Fibroblast of lung (primary cell): ENCODE measurements around the gene TAPT1. TPM values are rescaled to one million over a fixed set of nuclear protein-coding genes. Genes with fewer than 3 reads are reported as not detected.
A peak's percentile ranks its signal among the peaks of the same experiment; 100 is the strongest.

Source experiments
- DNase-seq, 2 donors: peaks; one replicate each; pipeline versions ENCODE4 v3.0.0 to v3.0.0-alpha.2; 2010; ENCODE audit warnings: low read depth in 2 of 2
- H2AFZ ChIP-seq: 2 replicates; pipeline ENCODE4 v1.5.1; 2012; ENCODE audit warnings: low read length, control low read depth, inconsistent platforms
- H3K27ac ChIP-seq: 2 replicates; pipeline ENCODE4 v1.5.1; 2011; ENCODE audit warnings: low read length, control low read depth; ENCODE audit not compliant: insufficient read depth
- H3K27me3 ChIP-seq: 2 replicates; pipeline ENCODE4 v1.5.1; 2011; ENCODE audit warnings: mild to moderate bottlenecking, low read length; ENCODE audit not compliant: control insufficient read depth, insufficient read depth
- H3K36me3 ChIP-seq: 2 replicates; pipeline ENCODE4 v1.5.1; 2011; ENCODE audit warnings: low read length; ENCODE audit not compliant: control insufficient read depth, insufficient read depth
- H3K4me1 ChIP-seq: 2 replicates; pipeline ENCODE4 v1.5.1; 2011; ENCODE audit warnings: low read length; ENCODE audit not compliant: control insufficient read depth, insufficient read depth; ENCODE audit errors: extremely low read depth
- H3K4me2 ChIP-seq: 2 replicates; pipeline ENCODE4 v1.5.1; 2011; ENCODE audit warnings: low read length, control low read depth; ENCODE audit not compliant: insufficient read depth; ENCODE audit errors: extremely low read depth
- H3K4me3 ChIP-seq, 4 experiments: fragments of 200-600 bp in 1 of 4; sonication (generic) in 1 of 4; replicated peaks in 1 of 4; 2 replicates each; pipeline ENCODE4 v1.5.1; 2011 to 2016; ENCODE audit warnings: low read length in 4 of 4, low read depth in 3 of 4, mild to moderate bottlenecking in 3 of 4, control low read depth in 2 of 4, inconsistent platforms in 1 of 4, mixed read lengths in 1 of 4; ENCODE audit not compliant: insufficient read depth in 1 of 4; ENCODE audit errors: control extremely low read depth in 1 of 4
- H3K79me2 ChIP-seq: 2 replicates; pipeline ENCODE4 v1.5.1; 2012; ENCODE audit warnings: mild to moderate bottlenecking, low read length, inconsistent platforms; ENCODE audit not compliant: control insufficient read depth, insufficient read depth
- H3K9ac ChIP-seq: 2 replicates; pipeline ENCODE4 v1.5.1; 2011; ENCODE audit warnings: mild to moderate bottlenecking, low read length, control low read depth; ENCODE audit not compliant: insufficient read depth
- H3K9me3 ChIP-seq: 2 replicates; pipeline ENCODE4 v1.5.1; 2012; ENCODE audit warnings: low read depth, low read length; ENCODE audit not compliant: control insufficient read depth, insufficient read depth
- H4K20me1 ChIP-seq: 2 replicates; pipeline ENCODE4 v1.5.1; 2011; ENCODE audit warnings: low read length; ENCODE audit not compliant: control insufficient read depth, insufficient read depth; ENCODE audit errors: extremely low read depth
- EZH2 ChIP-seq: IDR thresholded peaks from 2 replicates; pipeline ENCODE4 v1.5.1; 2012; ENCODE audit warnings: low read length, control low read depth, mild to moderate bottlenecking; ENCODE audit errors: missing control alignments
- polyA plus RNA-seq, 2 donors: library from polyadenylated mRNA; depleted of rRNA in 1 of 2; stranded (reverse) in 1 of 2; unstranded in 1 of 2; fragments of >200 nt; gene quantifications; 2 replicates each; pipeline ENCODE4 v1.2.1, GENCODE V29; 2011 to 2012; ENCODE audit warnings: missing spikeins in 1 of 2
- total RNA-seq: library from RNA; depleted of rRNA; stranded (reverse); fragments of >200 nt; gene quantifications from 2 replicates; pipeline ENCODE4 v1.2.1, GENCODE V29; 2014
- TF ChIP-seq, protein P1 (sequence below), 2 donors: IDR thresholded peaks in 1 of 2; conservative IDR thresholded peaks in 1 of 2; 1 replicate in 1 of 2; 2 replicates in 1 of 2; pipeline ENCODE4 v1.5.1; 2011 to 2012; ENCODE audit warnings: low read length in 2 of 2, control low read depth in 1 of 2, inconsistent platforms in 1 of 2, low read depth in 1 of 2, mild to moderate bottlenecking in 1 of 2

TAPT1 gene
- total and polyA plus RNA-seq, 2 donors (not counting 1 experiment from before 2014, with no cell fraction given) = 18.7 to 20.6 TPM

DNA sequence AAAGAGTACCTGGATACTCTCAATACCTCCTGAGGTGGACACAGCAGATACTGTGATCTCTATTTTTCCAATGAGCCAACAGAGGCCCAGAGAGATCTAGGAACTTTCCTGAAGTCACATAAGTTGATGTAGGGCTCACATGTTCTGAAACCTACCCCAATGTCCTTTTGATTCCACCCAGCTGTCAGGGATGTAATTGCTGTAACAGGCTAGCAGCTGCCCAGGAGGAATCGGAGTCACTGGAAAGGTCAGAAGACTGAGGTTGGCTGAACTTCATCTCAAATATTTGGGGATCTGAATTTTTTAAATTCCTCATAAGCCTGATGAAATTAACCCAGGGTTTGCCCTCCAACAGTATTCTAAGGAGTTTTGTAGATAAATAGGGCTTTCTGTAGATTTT, 90.0 kb downstream of the TAPT1 start:
- H4K20me1 ChIP-seq = no peaks in the 10 kb centered on the region
- peaks cover 3% of the 10 kb centered on the region for H3K4me1 ChIP-seq
- H3K27me3 ChIP-seq = peaks cover 2% of the 10 kb centered on the region
- no peak overlapping the region for H3K4me2 ChIP-seq
- H3K9ac ChIP-seq = no peak overlapping the region
- no peak for TF ChIP-seq EZH2
- TF ChIP-seq, protein P1, sequence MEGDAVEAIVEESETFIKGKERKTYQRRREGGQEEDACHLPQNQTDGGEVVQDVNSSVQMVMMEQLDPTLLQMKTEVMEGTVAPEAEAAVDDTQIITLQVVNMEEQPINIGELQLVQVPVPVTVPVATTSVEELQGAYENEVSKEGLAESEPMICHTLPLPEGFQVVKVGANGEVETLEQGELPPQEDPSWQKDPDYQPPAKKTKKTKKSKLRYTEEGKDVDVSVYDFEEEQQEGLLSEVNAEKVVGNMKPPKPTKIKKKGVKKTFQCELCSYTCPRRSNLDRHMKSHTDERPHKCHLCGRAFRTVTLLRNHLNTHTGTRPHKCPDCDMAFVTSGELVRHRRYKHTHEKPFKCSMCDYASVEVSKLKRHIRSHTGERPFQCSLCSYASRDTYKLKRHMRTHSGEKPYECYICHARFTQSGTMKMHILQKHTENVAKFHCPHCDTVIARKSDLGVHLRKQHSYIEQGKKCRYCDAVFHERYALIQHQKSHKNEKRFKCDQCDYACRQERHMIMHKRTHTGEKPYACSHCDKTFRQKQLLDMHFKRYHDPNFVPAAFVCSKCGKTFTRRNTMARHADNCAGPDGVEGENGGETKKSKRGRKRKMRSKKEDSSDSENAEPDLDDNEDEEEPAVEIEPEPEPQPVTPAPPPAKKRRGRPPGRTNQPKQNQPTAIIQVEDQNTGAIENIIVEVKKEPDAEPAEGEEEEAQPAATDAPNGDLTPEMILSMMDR (conservative IDR thresholded peaks at IDR 0.05 in 1 of 2, IDR thresholded peaks at IDR 0.05 in 1 of 2; ENCODE audit: low read depth in 1 of 2, low read length in 2 of 2) = no peak
- no peak overlapping the region for H3K27ac ChIP-seq
- peak in 1 of 2 donors; percentile 19 for DNase-seq
- H2AFZ ChIP-seq = no peak overlapping the region
- H3K36me3 ChIP-seq = no peaks in the 10 kb centered on the region
- no peaks in the 10 kb centered on the region for H3K79me2 ChIP-seq
- no peak overlapping the region for H3K4me3 ChIP-seq
- no peaks in the 10 kb centered on the region for H3K9me3 ChIP-seq

DNA sequence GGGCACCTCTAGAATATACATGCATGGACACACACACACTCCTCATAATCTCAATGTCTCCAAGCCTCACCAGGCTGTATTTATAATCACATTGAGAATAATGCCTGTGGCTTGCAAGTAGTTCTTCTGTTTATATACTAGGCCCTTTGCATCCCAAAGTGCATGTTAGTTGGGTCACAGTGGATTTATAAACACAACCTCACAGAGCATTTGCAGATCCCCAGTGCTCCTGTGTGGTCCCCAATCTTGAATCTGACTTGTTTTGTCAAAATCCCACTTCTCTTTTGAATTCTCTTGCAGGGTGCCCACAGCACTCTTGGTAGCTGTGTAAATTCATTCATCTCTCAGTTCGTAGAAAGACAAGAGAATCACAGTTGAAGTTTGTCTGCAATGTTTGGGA, 92.9 kb downstream of the TAPT1 start:
- no peak overlapping the region for H2AFZ ChIP-seq
- no peak overlapping the region for H3K4me2 ChIP-seq
- no peak for DNase-seq
- no peak overlapping the region for H3K27ac ChIP-seq
- no peaks in the 10 kb centered on the region for H3K9me3 ChIP-seq
- H4K20me1 ChIP-seq = no peaks in the 10 kb centered on the region
- peaks cover 2% of the 10 kb centered on the region for H3K27me3 ChIP-seq
- no peaks in the 10 kb centered on the region for H3K4me1 ChIP-seq
- H3K9ac ChIP-seq = no peak overlapping the region
- no peak overlapping the region for H3K4me3 ChIP-seq
- no peaks in the 10 kb centered on the region for H3K79me2 ChIP-seq
- TF ChIP-seq EZH2 = no peak
- TF ChIP-seq, protein P1 (conservative IDR thresholded peaks at IDR 0.05 in 1 of 2, IDR thresholded peaks at IDR 0.05 in 1 of 2; ENCODE audit: low read depth in 1 of 2, low read length in 2 of 2) = no peak
- H3K36me3 ChIP-seq = no peaks in the 10 kb centered on the region

DNA sequence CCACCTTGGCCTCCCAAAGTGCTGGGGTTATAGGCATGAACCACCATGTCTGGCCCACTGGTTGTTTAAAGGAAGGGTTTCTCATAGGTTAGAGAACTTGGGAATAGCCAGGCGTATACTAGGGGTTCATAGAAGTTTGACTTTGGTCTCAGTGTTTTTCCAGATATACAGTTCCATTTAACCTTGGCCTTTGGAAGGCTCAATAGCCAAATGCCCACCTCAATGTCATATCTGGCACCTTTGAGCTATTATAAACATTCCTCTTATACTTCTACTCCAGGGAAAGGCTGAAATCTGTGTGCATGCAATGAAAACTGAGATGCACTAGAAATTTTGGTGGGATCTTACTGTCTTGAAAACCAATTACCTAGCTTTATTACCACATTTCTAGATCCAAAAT, 95.0 kb downstream of the TAPT1 start:
- Histone ChIP-seq H4K20me1 (no peaks in the 10 kb centered on the region), H3K4me3 (no peak overlapping the region), H2AFZ (no peak overlapping the region), H3K4me2 (no peak overlapping the region), H3K9me3 (no peaks in the 10 kb centered on the region), H3K79me2 (no peaks in the 10 kb centered on the region), H3K27ac (no peak overlapping the region), H3K27me3 (peaks cover 2% of the 10 kb centered on the region), H3K9ac (no peak overlapping the region), H3K36me3 (no peaks in the 10 kb centered on the region), H3K4me1 (no peaks in the 10 kb centered on the region)
- no peak for DNase-seq
- TF ChIP-seq EZH2 = no peak
- TF ChIP-seq, protein P1 (conservative IDR thresholded peaks at IDR 0.05 in 1 of 2, IDR thresholded peaks at IDR 0.05 in 1 of 2; ENCODE audit: low read depth in 1 of 2, low read length in 2 of 2) = no peak
